GM21381 (cell line): ENCODE measurements around the gene CSRP3.

ENCODE experiments used
- ATAC-seq: cut with Tn5 transposase; IDR thresholded peaks from one replicate; pipeline ENCODE4 v1.9.1; 2021; ENCODE audit warnings: mild to moderate bottlenecking, moderate library complexity; ENCODE audit not compliant: unreplicated experiment

Gene CSRP3

GRCh38 chr11:19201737-19202605 lies at the start of gene CSRP3:
Gene CSRP3, minus strand, starts transcription at chr11:19201983. Its CDS starts 9,535 bp downstream, at chr11:19192448.
- ATAC-seq, result no peak

- no peak for ATAC-seq
Observed at GRCh38 chr11:19251577-19251976, 49.8 kb upstream of the CSRP3 start.

GRCh38 chr11:19246816-19247215 lies 45.0 kb upstream of the CSRP3 start:
- ATAC-seq, result no peak

- no peak for ATAC-seq
Observed at GRCh38 chr11:19245351-19245750, 43.6 kb upstream of the CSRP3 start.

GRCh38 chr11:19244621-19245020 lies 42.8 kb upstream of the CSRP3 start:
- no peak for ATAC-seq

- no peak for ATAC-seq
Observed at GRCh38 chr11:19244084-19244483, 42.3 kb upstream of the CSRP3 start.

GRCh38 chr11:19243613-19244012 lies 41.8 kb upstream of the CSRP3 start:
- ATAC-seq, result no peak

- no peak for ATAC-seq
Observed at GRCh38 chr11:19243143-19243542, 41.4 kb upstream of the CSRP3 start.

GRCh38 chr11:19242179-19242932 lies 40.6 kb upstream of the CSRP3 start:
- ATAC-seq, result no peak

- peak; percentile 37 for ATAC-seq
Observed at GRCh38 chr11:19241260-19242178, 39.7 kb upstream of the CSRP3 start.

- peak; percentile 84 for ATAC-seq
Observed at GRCh38 chr11:19240420-19241259, 38.9 kb upstream of the CSRP3 start, which contains the start of gene E2F8. Gene E2F8, minus strand, starts transcription at chr11:19240945. Its CDS starts 824 bp downstream, at chr11:19240121.

GRCh38 chr11:19239039-19239438 lies 37.3 kb upstream of the CSRP3 start:
- no peak for ATAC-seq

GRCh38 chr11:19237813-19238212 lies 36.0 kb upstream of the CSRP3 start:
- ATAC-seq, result no peak

- no peak for ATAC-seq
Observed at GRCh38 chr11:19237381-19237780, 35.6 kb upstream of the CSRP3 start.

GRCh38 chr11:19234231-19234817 lies 32.5 kb upstream of the CSRP3 start:
- ATAC-seq, result no peak

GRCh38 chr11:19232910-19233503 lies 31.2 kb upstream of the CSRP3 start:
- ATAC-seq, result no peak

GRCh38 chr11:19229671-19230070 lies 27.9 kb upstream of the CSRP3 start:
- ATAC-seq, result no peak

GRCh38 chr11:19228968-19229367 lies 27.2 kb upstream of the CSRP3 start:
- ATAC-seq, result no peak
